HUES48 (cell line): Measurements from ENCODE around the gene GDF2.

Source experiments
- H3K27ac ChIP-seq: one replicate; pipeline ENCODE4 v1.7.0; 2013; ENCODE audit warnings: low read depth, low read length, inconsistent platforms
- H3K27me3 ChIP-seq: 2 replicates; pipeline ENCODE4 v1.6.1; 2013; ENCODE audit warnings: mild to moderate bottlenecking, low read length; ENCODE audit not compliant: control insufficient read depth, insufficient read depth
- H3K36me3 ChIP-seq: 2 replicates; pipeline ENCODE4 v1.6.1; 2013; ENCODE audit warnings: low read length; ENCODE audit not compliant: control insufficient read depth, insufficient read depth
- H3K4me1 ChIP-seq: 2 replicates; pipeline ENCODE4 v1.6.1; 2013; ENCODE audit warnings: mild to moderate bottlenecking, low read length; ENCODE audit not compliant: control insufficient read depth, insufficient read depth
- H3K4me3 ChIP-seq: 2 replicates; pipeline ENCODE4 v1.5.1; 2013; ENCODE audit warnings: mild to moderate bottlenecking, low read depth, low read length
- H3K9ac ChIP-seq: 2 replicates; pipeline ENCODE4 v1.6.1; 2013; ENCODE audit warnings: mild to moderate bottlenecking, low read depth, low read length, moderate library complexity
- H3K9me3 ChIP-seq: 2 replicates; pipeline ENCODE4 v1.6.1; 2013; ENCODE audit warnings: low read length; ENCODE audit not compliant: control insufficient read depth, insufficient read depth

Gene GDF2

DNA sequence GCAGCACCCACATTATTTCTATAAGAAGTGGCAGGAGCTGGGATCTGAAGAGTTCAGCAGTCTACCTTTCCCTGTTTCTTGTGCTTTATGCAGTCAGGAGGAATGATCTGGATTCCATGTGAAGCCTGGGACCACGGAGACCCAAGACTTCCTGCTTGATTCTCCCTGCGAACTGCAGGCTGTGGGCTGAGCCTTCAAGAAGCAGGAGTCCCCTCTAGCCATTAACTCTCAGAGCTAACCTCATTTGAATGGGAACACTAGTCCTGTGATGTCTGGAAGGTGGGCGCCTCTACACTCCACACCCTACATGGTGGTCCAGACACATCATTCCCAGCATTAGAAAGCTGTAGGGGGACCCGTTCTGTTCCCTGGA, 25.0 kb downstream of the GDF2 start:
- Histone ChIP-seq H3K27ac (no peak overlapping the region), H3K36me3 (no peaks in the 10 kb centered on the region), H3K9ac (no peak overlapping the region), H3K9me3 (no peaks in the 10 kb centered on the region), H3K4me3 (no peak overlapping the region), H3K4me1 (peaks cover 8% of the 10 kb centered on the region), H3K27me3 (no peaks in the 10 kb centered on the region)

DNA sequence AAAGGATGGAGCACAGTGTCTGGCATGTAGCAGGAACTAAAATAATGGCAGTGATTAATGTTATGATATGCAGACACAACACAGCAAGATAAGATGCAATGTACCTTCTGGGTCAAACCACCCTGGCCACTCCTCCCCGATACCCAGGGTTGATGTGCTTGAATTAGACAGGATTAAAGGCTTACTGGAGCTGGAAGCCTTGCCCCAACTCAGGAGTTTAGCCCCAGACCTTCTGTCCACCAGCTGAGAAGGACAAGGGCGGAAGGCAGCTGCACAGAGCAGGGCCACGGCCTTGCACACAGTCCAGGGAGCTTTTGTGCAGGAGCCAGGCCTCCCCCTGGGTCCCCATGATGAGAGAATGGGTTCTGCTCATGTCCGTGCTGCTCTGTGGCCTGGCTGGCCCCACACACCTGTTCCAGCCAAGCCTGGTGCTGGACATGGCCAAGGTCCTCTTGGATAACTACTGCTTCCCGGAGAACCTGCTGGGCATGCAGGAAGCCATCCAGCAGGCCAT, 25.9 kb downstream of the GDF2 start, which contains the start of gene RBP3:
RBP3 (plus strand) TSS at position 226 of the 514 bp plus-strand sequence; CDS start at position 348, 122 bp downstream.
- Histone ChIP-seq H3K4me1 (no peaks in the 10 kb centered on the region), H3K4me3 (no peak within 1 kb of the TSS), H3K27ac (no peak within 1 kb of the TSS), H3K36me3 (no peaks in the 10 kb centered on the region), H3K27me3 (no peaks in the 10 kb centered on the region), H3K9ac (no peak within 1 kb of the TSS), H3K9me3 (no peaks in the 10 kb centered on the region)

DNA sequence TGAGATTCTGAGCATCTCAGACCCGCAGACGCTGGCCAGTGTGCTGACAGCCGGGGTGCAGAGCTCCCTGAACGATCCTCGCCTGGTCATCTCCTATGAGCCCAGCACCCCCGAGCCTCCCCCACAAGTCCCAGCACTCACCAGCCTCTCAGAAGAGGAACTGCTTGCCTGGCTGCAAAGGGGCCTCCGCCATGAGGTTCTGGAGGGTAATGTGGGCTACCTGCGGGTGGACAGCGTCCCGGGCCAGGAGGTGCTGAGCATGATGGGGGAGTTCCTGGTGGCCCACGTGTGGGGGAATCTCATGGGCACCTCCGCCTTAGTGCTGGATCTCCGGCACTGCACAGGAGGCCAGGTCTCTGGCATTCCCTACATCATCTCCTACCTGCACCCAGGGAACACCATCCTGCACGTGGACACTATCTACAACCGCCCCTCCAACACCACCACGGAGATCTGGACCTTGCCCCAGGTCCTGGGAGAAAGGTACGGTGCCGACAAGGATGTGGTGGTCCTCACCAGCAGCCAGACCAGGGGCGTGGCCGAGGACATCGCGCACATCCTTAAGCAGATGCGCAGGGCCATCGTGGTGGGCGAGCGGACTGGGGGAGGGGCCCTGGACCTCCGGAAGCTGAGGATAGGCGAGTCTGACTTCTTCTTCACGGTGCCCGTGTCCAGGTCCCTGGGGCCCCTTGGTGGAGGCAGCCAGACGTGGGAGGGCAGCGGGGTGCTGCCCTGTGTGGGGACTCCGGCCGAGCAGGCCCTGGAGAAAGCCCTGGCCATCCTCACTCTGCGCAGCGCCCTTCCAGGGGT, 26.6 kb downstream of the GDF2 start:
- H3K27ac ChIP-seq = no peak overlapping the region
- no peaks in the 10 kb centered on the region for H3K27me3 ChIP-seq

DNA sequence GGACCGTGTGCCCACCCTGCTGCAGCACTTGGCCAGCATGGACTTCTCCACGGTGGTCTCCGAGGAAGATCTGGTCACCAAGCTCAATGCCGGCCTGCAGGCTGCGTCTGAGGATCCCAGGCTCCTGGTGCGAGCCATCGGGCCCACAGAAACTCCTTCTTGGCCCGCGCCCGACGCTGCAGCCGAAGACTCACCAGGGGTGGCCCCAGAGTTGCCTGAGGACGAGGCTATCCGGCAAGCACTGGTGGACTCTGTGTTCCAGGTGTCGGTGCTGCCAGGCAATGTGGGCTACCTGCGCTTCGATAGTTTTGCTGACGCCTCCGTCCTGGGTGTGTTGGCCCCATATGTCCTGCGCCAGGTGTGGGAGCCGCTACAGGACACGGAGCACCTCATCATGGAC, 27.3 kb downstream of the GDF2 start:
- no peak overlapping the region for H3K9ac ChIP-seq
- H3K27me3 ChIP-seq = no peaks in the 10 kb centered on the region
- H3K4me3 ChIP-seq = no peak overlapping the region
- H3K27ac ChIP-seq = no peak overlapping the region
- no peaks in the 10 kb centered on the region for H3K9me3 ChIP-seq
- no peaks in the 10 kb centered on the region for H3K36me3 ChIP-seq
- H3K4me1 ChIP-seq = no peaks in the 10 kb centered on the region

More for the DNA sequence above, 26.6 kb downstream of the GDF2 start:
- no peaks in the 10 kb centered on the region for H3K4me1 ChIP-seq
- H3K36me3 ChIP-seq = no peaks in the 10 kb centered on the region
- H3K4me3 ChIP-seq = no peak overlapping the region
- H3K9ac ChIP-seq = no peak overlapping the region
- H3K9me3 ChIP-seq = no peaks in the 10 kb centered on the region

DNA sequence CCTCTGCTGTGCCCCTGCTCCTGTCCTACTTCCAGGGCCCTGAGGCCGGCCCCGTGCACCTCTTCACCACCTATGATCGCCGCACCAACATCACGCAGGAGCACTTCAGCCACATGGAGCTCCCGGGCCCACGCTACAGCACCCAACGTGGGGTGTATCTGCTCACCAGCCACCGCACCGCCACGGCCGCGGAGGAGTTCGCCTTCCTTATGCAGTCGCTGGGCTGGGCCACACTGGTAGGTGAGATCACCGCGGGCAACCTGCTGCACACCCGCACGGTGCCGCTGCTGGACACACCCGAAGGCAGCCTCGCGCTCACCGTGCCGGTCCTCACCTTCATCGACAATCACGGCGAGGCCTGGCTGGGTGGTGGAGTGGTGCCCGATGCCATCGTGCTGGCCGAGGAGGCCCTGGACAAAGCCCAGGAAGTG, 27.7 kb downstream of the GDF2 start:
- Histone ChIP-seq H3K9me3 (no peaks in the 10 kb centered on the region), H3K27ac (no peak overlapping the region), H3K9ac (no peak overlapping the region), H3K27me3 (no peaks in the 10 kb centered on the region), H3K4me1 (no peaks in the 10 kb centered on the region), H3K36me3 (no peaks in the 10 kb centered on the region), H3K4me3 (no peak overlapping the region)

DNA sequence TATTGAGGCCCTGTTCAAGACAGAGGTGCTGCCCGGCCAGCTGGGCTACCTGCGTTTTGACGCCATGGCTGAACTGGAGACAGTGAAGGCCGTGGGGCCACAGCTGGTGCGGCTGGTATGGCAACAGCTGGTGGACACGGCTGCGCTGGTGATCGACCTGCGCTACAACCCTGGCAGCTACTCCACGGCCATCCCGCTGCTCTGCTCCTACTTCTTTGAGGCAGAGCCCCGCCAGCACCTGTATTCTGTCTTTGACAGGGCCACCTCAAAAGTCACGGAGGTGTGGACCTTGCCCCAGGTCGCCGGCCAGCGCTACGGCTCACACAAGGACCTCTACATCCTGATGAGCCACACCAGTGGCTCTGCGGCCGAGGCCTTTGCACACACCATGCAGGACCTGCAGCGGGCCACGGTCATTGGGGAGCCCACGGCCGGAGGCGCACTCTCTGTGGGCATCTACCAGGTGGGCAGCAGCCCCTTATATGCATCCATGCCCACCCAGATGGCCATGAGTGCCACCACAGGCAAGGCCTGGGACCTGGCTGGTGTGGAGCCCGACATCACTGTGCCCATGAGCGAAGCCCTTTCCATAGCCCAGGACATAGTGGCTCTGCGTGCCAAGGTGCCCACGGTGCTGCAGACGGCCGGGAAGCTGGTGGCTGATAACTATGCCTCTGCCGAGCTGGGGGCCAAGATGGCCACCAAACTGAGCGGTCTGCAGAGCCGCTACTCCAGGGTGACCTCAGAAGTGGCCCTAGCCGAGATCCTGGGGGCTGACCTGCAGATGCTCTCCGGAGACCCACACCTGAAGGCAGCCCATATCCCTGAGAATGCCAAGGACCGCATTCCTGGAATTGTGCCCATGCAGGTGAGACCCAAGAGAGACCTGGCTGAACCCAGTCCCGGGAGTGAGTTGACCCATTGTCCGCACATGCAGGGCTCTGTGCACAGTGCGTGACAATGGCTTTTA, 28.7 kb downstream of the GDF2 start:
- Histone ChIP-seq H3K36me3 (no peaks in the 10 kb centered on the region), H3K9ac (no peak overlapping the region), H3K4me3 (no peak overlapping the region), H3K9me3 (no peaks in the 10 kb centered on the region), H3K4me1 (no peaks in the 10 kb centered on the region), H3K27me3 (no peaks in the 10 kb centered on the region), H3K27ac (no peak overlapping the region)

DNA sequence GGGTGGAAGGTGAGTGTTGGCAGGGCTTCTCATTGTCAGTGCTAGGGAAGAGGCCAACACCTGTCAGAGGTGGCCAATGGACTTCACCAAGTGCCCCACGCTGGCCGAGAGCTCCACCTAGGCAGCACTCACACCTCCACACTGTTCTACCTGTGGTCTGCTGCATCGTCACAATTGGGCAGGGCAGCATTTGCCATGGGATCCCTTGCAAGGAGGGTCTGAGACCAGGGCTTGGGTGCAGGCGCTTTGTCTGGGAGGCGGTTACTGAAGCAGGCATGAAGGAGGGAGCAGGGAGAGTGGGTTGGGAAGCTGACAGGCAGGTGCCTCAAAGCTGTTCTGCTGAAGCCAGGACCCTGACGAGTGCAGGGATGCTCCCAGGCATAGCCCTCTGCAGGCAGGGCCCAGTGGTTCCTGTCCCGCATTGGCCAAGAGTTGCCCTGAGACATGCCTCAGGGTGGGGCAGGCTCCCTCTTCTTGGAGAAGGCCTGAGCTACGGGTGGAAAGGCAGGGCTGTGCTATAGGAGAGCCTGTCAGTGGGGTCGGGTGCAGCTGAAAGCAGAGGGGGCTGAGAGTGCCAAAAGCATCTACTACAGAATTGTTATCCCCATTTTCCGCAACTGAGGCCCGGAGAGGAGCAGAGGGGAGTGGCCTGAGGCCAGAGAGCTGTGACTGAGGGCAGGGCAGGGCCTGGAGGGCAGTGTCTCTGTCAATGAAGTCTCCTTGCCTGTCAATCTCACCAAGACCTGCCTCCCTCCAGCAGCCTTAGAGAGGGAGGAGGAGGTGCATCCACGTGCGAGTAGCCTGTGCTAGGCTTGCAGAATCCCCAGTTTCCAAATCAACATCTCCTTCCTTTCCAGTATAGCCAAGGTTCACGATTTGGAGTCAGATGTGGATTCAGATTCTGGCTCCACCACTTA, 29.9 kb downstream of the GDF2 start:
- H3K9ac ChIP-seq = no peak overlapping the region
- no peaks in the 10 kb centered on the region for H3K36me3 ChIP-seq
- H3K27ac ChIP-seq = no peak overlapping the region
- no peaks in the 10 kb centered on the region for H3K4me1 ChIP-seq
- H3K9me3 ChIP-seq = no peaks in the 10 kb centered on the region
- H3K4me3 ChIP-seq = no peak overlapping the region
- H3K27me3 ChIP-seq = no peaks in the 10 kb centered on the region

DNA sequence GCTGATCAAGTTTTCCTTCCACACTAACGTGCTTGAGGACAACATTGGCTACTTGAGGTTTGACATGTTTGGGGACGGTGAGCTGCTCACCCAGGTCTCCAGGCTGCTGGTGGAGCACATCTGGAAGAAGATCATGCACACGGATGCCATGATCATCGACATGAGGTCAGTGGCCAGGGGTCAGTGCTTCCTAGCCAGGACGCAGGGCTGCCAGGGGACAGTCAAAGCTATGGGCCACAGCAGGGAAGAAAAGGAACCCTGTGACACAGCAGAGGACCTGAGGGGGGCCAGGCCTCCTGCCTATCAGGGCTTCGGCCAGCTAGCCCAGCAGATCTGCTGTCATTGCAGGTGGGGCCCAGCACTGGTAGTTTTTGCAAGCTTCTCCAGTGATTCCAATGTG, 31.1 kb downstream of the GDF2 start:
- Histone ChIP-seq H3K36me3 (no peaks in the 10 kb centered on the region), H3K9me3 (no peaks in the 10 kb centered on the region), H3K27ac (no peak overlapping the region), H3K4me1 (no peaks in the 10 kb centered on the region), H3K9ac (no peak overlapping the region), H3K27me3 (no peaks in the 10 kb centered on the region), H3K4me3 (no peak overlapping the region)

DNA sequence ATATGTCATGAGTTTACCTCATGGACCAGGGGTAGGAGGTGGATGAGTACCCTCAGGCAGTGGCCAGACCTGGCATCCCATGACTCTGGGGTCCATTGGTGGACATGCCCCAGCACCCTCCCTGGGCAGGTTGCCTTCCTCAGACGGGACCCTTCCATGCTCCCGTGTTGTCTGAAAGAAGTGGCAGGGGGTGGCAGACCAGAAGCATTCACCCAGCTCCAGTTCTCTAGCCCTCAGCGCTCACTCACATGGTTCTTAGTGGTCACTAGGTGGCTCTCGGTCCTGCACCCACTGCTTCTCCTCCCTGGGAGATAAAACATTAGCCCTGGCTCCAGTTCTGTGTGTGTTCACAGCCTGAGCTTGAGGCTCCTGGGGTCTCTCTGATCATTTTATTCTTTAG, 31.9 kb downstream of the GDF2 start:
- H3K9me3 ChIP-seq = no peaks in the 10 kb centered on the region
- no peak overlapping the region for H3K27ac ChIP-seq
- no peaks in the 10 kb centered on the region for H3K36me3 ChIP-seq
- H3K4me1 ChIP-seq = no peaks in the 10 kb centered on the region
- H3K27me3 ChIP-seq = no peaks in the 10 kb centered on the region
- no peak overlapping the region for H3K9ac ChIP-seq
- H3K4me3 ChIP-seq = no peak overlapping the region

DNA sequence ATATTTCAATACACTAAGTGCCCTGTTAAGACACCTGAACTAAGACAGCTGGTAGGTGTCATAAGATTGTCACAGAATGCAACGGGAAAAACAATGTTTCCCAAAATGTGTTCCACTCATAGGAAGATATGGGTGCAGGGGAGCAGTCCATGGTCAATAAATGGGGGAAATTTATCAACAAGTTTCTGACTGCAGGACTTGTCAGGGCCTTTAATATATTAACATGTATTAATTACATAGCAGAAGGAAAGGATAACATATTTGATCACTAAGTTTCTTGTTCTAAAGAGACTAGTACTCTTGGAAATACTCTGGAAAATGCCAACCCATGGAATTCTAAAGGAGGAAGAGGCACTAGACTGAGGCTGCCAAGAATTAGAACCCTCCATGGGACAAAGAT, 32.6 kb downstream of the GDF2 start:
- H3K4me1 ChIP-seq = no peaks in the 10 kb centered on the region
- H3K9me3 ChIP-seq = no peaks in the 10 kb centered on the region
- H3K4me3 ChIP-seq = no peak overlapping the region
- H3K27me3 ChIP-seq = no peaks in the 10 kb centered on the region
- H3K9ac ChIP-seq = no peak overlapping the region
- no peaks in the 10 kb centered on the region for H3K36me3 ChIP-seq
- no peak overlapping the region for H3K27ac ChIP-seq
